Hepatocyte (in vitro differentiated cells): Measurements from ENCODE around the gene CLEC3B. TPM values are rescaled to one million over a fixed set of nuclear protein-coding genes. Genes with fewer than 3 reads are reported as not detected.
A peak's percentile ranks its signal among the peaks of the same experiment; 100 is the strongest.
"Not testable (repeated sequence)": the region's sequence is repeated elsewhere in the genome, so short reads cannot be mapped to it uniquely, and the experiment has no call there.

Experiments
- DNase-seq: peaks from one replicate; pipeline ENCODE4 v3.0.0-alpha.2; 2016; ENCODE audit warnings: low spot score
- H2AFZ ChIP-seq: fragments of 200-600 bp; sonication (generic); 2 replicates; pipeline ENCODE4 v1.6.0; 2016; ENCODE audit warnings: antibody characterized with exemption, mild to moderate bottlenecking
- H3K27ac ChIP-seq: fragments of 200-600 bp; sonication (generic); 2 replicates; pipeline ENCODE4 v1.5.1; 2016; ENCODE audit warnings: mild to moderate bottlenecking
- H3K27me3 ChIP-seq: fragments of 200-600 bp; sonication (generic); 2 replicates; pipeline ENCODE4 v1.6.1; 2016
- H3K36me3 ChIP-seq: fragments of 200-600 bp; sonication (generic); replicated peaks from 2 replicates; pipeline ENCODE4 v1.5.1; 2016; ENCODE audit warnings: low read depth; ENCODE audit not compliant: insufficient read depth
- H3K4me1 ChIP-seq: fragments of 200-600 bp; sonication (generic); 2 replicates; pipeline ENCODE4 v1.5.1; 2016; ENCODE audit warnings: mild to moderate bottlenecking, moderate library complexity; ENCODE audit not compliant: insufficient read depth
- H3K4me2 ChIP-seq: fragments of 200-600 bp; sonication (generic); 2 replicates; pipeline ENCODE4 v1.6.0; 2016
- H3K4me3 ChIP-seq: fragments of 200-600 bp; sonication (generic); 2 replicates; pipeline ENCODE4 v1.5.1; 2016; ENCODE audit warnings: mild to moderate bottlenecking
- H3K79me2 ChIP-seq: fragments of 200-600 bp; sonication (generic); 2 replicates; pipeline ENCODE4 v1.6.0; 2017; ENCODE audit warnings: mild to moderate bottlenecking
- H3K9me2 ChIP-seq: fragments of 200-600 bp; sonication (generic); replicated peaks from 2 replicates; pipeline ENCODE4 v1.6.0; 2017; ENCODE audit warnings: mild to moderate bottlenecking; ENCODE audit not compliant: insufficient read depth
- H3K9me3 ChIP-seq: fragments of 200-600 bp; sonication (generic); 2 replicates; pipeline ENCODE4 v1.5.1; 2016; ENCODE audit warnings: low read depth, mild to moderate bottlenecking
- H4K20me1 ChIP-seq: fragments of 200-600 bp; sonication (generic); 2 replicates; pipeline ENCODE4 v1.6.0; 2016; ENCODE audit warnings: mild to moderate bottlenecking; ENCODE audit not compliant: insufficient read depth, poor library complexity, severe bottlenecking
- CTCF ChIP-seq: fragments of 200-600 bp; sonication (generic); IDR thresholded peaks from 2 replicates; pipeline ENCODE4 v1.5.1; 2016; ENCODE audit warnings: antibody characterized with exemption, mild to moderate bottlenecking; ENCODE audit not compliant: poor library complexity
- EZH2 ChIP-seq: fragments of 200-600 bp; sonication (generic); IDR thresholded peaks from 2 replicates; pipeline ENCODE4 v1.6.1; 2016; ENCODE audit warnings: antibody characterized with exemption, mild to moderate bottlenecking, borderline replicate concordance
- EZH2phosphoT487 ChIP-seq: fragments of 200-600 bp; sonication (generic); IDR thresholded peaks from one replicate; pipeline ENCODE4 v1.6.1; 2018; ENCODE audit warnings: antibody characterized with exemption, mild to moderate bottlenecking, low read depth, moderate library complexity; ENCODE audit not compliant: unreplicated experiment, severe bottlenecking
- WGBS: methylation state at CpG from one replicate; pipeline ENCODE4 v1.1.6; 2016; ENCODE audit warnings: low lambda C conversion rate; ENCODE audit errors: missing lambda C conversion rate; 5-methylcytosine and 5-hydroxymethylcytosine counted together
- polyA plus RNA-seq: library from polyadenylated mRNA; unstranded; fragments of >200 nt; fragmentation: Nextera tagmentation; extraction: Ambion mirVana; gene quantifications from 2 replicates; pipeline ENCODE4 v1.2.1, GENCODE V29; 2016
- total RNA-seq: library from RNA; depleted of rRNA; stranded (reverse); fragments of >200 nt; gene quantifications from 2 replicates; pipeline ENCODE4 v1.2.3, GENCODE V29; 2014

Gene CLEC3B
- total and polyA plus RNA-seq, 2 experiments from 2014 or later, result 1.3 to 1.7 TPM

GRCh38 chr3:45071075-45071474 is 45.0 kb downstream of the CLEC3B start:
- Histone ChIP-seq H3K36me3 (no peaks in the 10 kb centered on the region), H3K9me2 (no peaks in the 10 kb centered on the region), H2AFZ (no peak overlapping the region), H4K20me1 (no peaks in the 10 kb centered on the region), H3K79me2 (no peaks in the 10 kb centered on the region), H3K4me3 (no peak overlapping the region), H3K4me1 (no peaks in the 10 kb centered on the region), H3K27me3 (no peaks in the 10 kb centered on the region), H3K4me2 (no peak overlapping the region), H3K9me3 (no peaks in the 10 kb centered on the region), H3K27ac (no peak overlapping the region)
- DNase-seq, result no peak
- TF ChIP-seq CTCF (no peak), EZH2 (no peak), EZH2phosphoT487 (no peak)

DNA sequence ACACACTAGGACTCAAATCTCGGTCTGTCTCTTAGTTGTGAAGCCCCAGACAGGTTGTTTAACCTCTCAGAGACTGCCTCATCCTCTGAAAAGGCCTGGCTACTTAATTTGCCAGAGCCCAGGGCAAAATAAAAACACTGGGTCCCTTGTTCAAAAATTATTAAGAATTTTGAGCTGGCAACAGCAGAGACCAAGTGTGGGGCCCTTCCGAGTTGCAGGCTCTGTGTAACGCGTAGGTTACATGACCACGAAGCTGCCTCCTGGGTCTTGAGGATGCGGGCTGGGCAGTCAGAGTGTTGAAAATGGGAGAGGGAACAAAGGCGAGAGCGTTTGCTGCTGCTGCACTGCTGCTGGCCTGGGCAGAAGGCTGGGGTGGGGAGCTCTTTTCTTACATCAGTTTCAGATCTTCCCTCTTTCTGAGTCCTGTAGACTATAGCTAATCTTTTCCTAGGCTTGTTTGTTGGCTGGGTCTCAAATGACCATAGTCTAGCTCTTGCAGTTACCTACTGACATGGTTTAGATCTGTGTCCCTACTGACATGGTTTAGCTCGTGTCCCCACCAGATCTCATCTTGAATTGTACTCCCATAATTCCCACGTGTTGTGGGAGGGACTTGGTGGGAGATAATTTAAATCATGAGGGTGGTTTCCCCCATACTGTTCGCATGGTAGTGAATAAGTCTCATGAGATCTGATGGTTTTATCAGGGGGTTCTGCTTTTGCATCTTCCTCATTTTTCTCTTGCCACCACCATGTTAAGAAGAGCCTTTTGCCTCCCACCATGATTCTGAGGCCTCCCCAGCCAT is 49.9 kb downstream of the CLEC3B start:
- no peak for TF ChIP-seq CTCF
- no peak for TF ChIP-seq EZH2
- no peak for TF ChIP-seq EZH2phosphoT487
- no peak overlapping the region for H2AFZ ChIP-seq

DNA sequence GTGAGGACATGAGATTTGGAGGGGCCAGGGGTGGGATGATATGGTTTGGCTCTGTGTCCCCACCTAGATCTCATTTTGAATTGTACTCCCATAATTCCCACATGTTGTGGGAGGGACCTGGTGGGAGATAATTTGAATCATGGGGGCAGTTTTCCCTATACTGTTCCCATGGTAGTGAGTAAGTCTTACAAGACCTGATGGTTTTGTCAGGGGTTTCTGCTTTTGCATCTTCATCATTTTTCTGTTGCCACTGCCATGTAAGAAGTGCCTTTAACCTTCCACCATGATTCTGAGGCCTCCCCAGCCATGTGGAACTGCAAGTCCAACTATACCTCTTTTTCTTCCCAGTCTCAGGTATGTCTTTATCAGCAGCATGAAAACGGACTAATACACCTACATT is 52.2 kb downstream of the CLEC3B start:
- DNase-seq, H3K9me3 ChIP-seq, H3K79me2 ChIP-seq, H3K4me1 ChIP-seq, H4K20me1 ChIP-seq, H3K27me3 ChIP-seq, H3K36me3 ChIP-seq, H3K27ac ChIP-seq, H3K9me2 ChIP-seq, H3K4me2 ChIP-seq, H3K4me3 ChIP-seq, H2AFZ ChIP-seq: not testable (repeated sequence)
- WGBS, result 95% methylated on average over 1 of the region's 1 CpG

More for the DNA sequence above, 49.9 kb downstream of the CLEC3B start:
- no peak overlapping the region for H3K4me2 ChIP-seq
- peaks cover 8% of the 10 kb centered on the region for H3K4me1 ChIP-seq
- H3K4me3 ChIP-seq, result no peak overlapping the region
- no peaks in the 10 kb centered on the region for H3K27me3 ChIP-seq
- no peaks in the 10 kb centered on the region for H3K79me2 ChIP-seq
- H3K9me3 ChIP-seq, result no peaks in the 10 kb centered on the region
- DNase-seq, result no peak
- H3K27ac ChIP-seq, result no peak overlapping the region
- WGBS, result 89% methylated on average over 11 of the region's 11 CpGs
- H4K20me1 ChIP-seq, result no peaks in the 10 kb centered on the region
- H3K36me3 ChIP-seq, result no peaks in the 10 kb centered on the region
- no peaks in the 10 kb centered on the region for H3K9me2 ChIP-seq

DNA sequence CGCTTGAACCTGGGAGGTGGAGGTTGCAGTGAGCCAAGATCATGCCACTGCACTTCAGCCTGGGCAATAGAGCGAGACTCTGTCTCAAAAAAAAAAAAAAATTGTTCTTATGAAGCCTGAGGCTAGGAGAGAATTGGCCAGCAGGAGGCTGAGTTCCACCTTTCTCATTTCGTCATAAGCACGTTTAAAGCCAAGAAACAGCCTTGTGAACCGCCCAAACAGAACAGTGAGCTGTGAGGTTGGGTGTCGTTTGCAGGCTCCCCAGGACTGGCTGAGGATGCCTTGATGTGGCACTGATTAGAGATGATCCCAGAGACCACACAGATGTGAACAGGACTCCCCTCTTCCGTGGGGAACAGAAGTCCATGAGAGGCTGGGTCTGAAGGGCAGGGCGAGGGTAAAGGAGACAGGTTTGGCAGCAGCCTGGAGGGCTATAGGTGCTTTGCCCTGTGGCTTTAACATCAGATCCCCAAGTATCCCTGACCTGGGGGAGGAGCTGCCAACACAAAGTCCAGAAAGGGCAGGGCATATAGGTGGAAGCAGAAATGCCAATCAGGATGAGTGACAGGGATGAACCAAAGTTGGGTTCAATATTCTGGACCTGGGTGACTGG is 52.9 kb downstream of the CLEC3B start:
- H2AFZ ChIP-seq, result no peak overlapping the region
- H3K79me2 ChIP-seq, result no peaks in the 10 kb centered on the region
- peaks cover 8% of the 10 kb centered on the region for H3K4me1 ChIP-seq
- no peaks in the 10 kb centered on the region for H3K9me2 ChIP-seq
- DNase-seq, result no peak
- WGBS, result 80% methylated on average over 8 of the region's 8 CpGs
- TF ChIP-seq EZH2phosphoT487, result no peak
- TF ChIP-seq EZH2, result no peak
- TF ChIP-seq CTCF, result peak; percentile 15
- H4K20me1 ChIP-seq, result no peaks in the 10 kb centered on the region
- no peaks in the 10 kb centered on the region for H3K36me3 ChIP-seq
- H3K27ac ChIP-seq, result peak overlapping the region; percentile 40
- H3K9me3 ChIP-seq, result no peaks in the 10 kb centered on the region
- H3K4me3 ChIP-seq, result no peak overlapping the region
- H3K4me2 ChIP-seq, result no peak overlapping the region
- H3K27me3 ChIP-seq, result no peaks in the 10 kb centered on the region
